Liver (tissue), 9 donors: ENCODE measurements around the gene PTPA. TPM values are rescaled to one million over a fixed set of nuclear protein-coding genes. Genes with fewer than 3 reads are reported as not detected.
"Not testable (repeated sequence)": the region's sequence is repeated elsewhere in the genome, so short reads cannot be mapped to it uniquely, and the experiment has no call there.

Experiments
- DNase-seq: peaks from one replicate; pipeline ENCODE4 v3.0.0-alpha.2; 2017; ENCODE audit warnings: low spot score
- H3K27ac ChIP-seq, 2 donors: one replicate each; pipeline ENCODE4 v1.7.0; 2013; ENCODE audit warnings: inconsistent platforms in 2 of 2, low read length in 2 of 2, control low read depth in 1 of 2, low read depth in 1 of 2, mild to moderate bottlenecking in 1 of 2
- H3K27me3 ChIP-seq, 4 donors: one replicate each; pipeline versions ENCODE4 v1.6.1 to v1.7.0; 2013; ENCODE audit warnings: low read length in 3 of 4, inconsistent platforms in 1 of 4, mild to moderate bottlenecking in 1 of 4, moderate library complexity in 1 of 4; ENCODE audit not compliant: control insufficient read depth in 4 of 4, insufficient read depth in 4 of 4
- H3K36me3 ChIP-seq, 4 donors: one replicate each; pipeline versions ENCODE4 v1.6.1 to v1.7.0; 2013; ENCODE audit warnings: low read length in 3 of 4, mild to moderate bottlenecking in 3 of 4, low read depth in 1 of 4, moderate library complexity in 1 of 4; ENCODE audit not compliant: control insufficient read depth in 4 of 4, insufficient read depth in 3 of 4
- H3K4me1 ChIP-seq, 4 donors: one replicate each; pipeline versions ENCODE4 v1.6.1 to v1.7.0; 2013; ENCODE audit warnings: low read length in 3 of 4, mild to moderate bottlenecking in 3 of 4, moderate library complexity in 1 of 4; ENCODE audit not compliant: control insufficient read depth in 4 of 4, insufficient read depth in 4 of 4
- H3K4me3 ChIP-seq, 3 donors: one replicate each; pipeline versions ENCODE4 v1.6.1 to v1.7.0; 2013; ENCODE audit warnings: low read length in 3 of 3, control low read depth in 1 of 3, low read depth in 1 of 3, mild to moderate bottlenecking in 1 of 3
- H3K9ac ChIP-seq, 2 donors: one replicate each; pipeline ENCODE4 v1.7.0; 2013; ENCODE audit warnings: low read length in 2 of 2, mild to moderate bottlenecking in 2 of 2, moderate library complexity in 2 of 2, control low read depth in 1 of 2, low read depth in 1 of 2
- H3K9me3 ChIP-seq, 4 donors: one replicate each; pipeline versions ENCODE4 v1.6.1 to v1.7.0; 2013; ENCODE audit warnings: low read length in 3 of 4; ENCODE audit not compliant: control insufficient read depth in 4 of 4
- EGR1 ChIP-seq, 2 donors: IDR thresholded peaks; 2 replicates each; pipeline ENCODE4 v1.6.1; 2016 to 2018; ENCODE audit warnings: antibody characterized with exemption in 2 of 2, low read depth in 2 of 2
- FOXA1 ChIP-seq: IDR thresholded peaks from 2 replicates; pipeline ENCODE4 v1.6.1; 2016; ENCODE audit warnings: antibody characterized with exemption
- FOXA2 ChIP-seq: IDR thresholded peaks from 2 replicates; pipeline ENCODE4 v1.6.1; 2016; ENCODE audit warnings: antibody characterized with exemption
- GABPA ChIP-seq, 2 donors: IDR thresholded peaks in 1 of 2; conservative IDR thresholded peaks in 1 of 2; 2 replicates each; pipeline ENCODE4 v1.6.1; 2016; ENCODE audit warnings: antibody characterized with exemption in 2 of 2, mild to moderate bottlenecking in 1 of 2, moderate library complexity in 1 of 2
- HNF4A ChIP-seq, 2 donors: conservative IDR thresholded peaks; 2 replicates each; pipeline ENCODE4 v1.6.1; 2016; ENCODE audit warnings: antibody characterized with exemption in 2 of 2, mild to moderate bottlenecking in 2 of 2
- HNF4G ChIP-seq: IDR thresholded peaks from 2 replicates; pipeline ENCODE4 v1.6.1; 2016; ENCODE audit warnings: antibody characterized with exemption
- JUND ChIP-seq, 2 donors: IDR thresholded peaks; 2 replicates each; pipeline ENCODE4 v1.6.1; 2016; ENCODE audit warnings: antibody characterized with exemption in 2 of 2
- NR2F2 ChIP-seq: IDR thresholded peaks from 2 replicates; pipeline ENCODE4 v1.6.1; 2016; ENCODE audit warnings: antibody characterized with exemption
- RAD21 ChIP-seq, 2 donors: IDR thresholded peaks; 2 replicates each; pipeline ENCODE4 v1.6.1; 2016; ENCODE audit warnings: antibody characterized with exemption in 2 of 2, mild to moderate bottlenecking in 2 of 2
- RXRA ChIP-seq, 2 donors: IDR thresholded peaks; 2 replicates each; pipeline ENCODE4 v1.6.1; 2017 to 2018; ENCODE audit warnings: antibody characterized with exemption in 2 of 2, mild to moderate bottlenecking in 1 of 2
- SP1 ChIP-seq: IDR thresholded peaks from 2 replicates; pipeline ENCODE4 v1.6.1; 2018; ENCODE audit warnings: antibody characterized with exemption, mild to moderate bottlenecking
- TAF1 ChIP-seq: conservative IDR thresholded peaks from 2 replicates; pipeline ENCODE4 v1.6.1; 2016; ENCODE audit warnings: antibody characterized with exemption, mild to moderate bottlenecking
- YY1 ChIP-seq: IDR thresholded peaks from 2 replicates; pipeline ENCODE4 v1.6.1; 2016; ENCODE audit warnings: antibody characterized with exemption, mild to moderate bottlenecking
- WGBS: extraction: QIAGEN DNeasy Blood & Tissue Kit; methylation state at CpG from one replicate; pipeline ENCODE4 v1.1.7; 2013; 5-methylcytosine and 5-hydroxymethylcytosine counted together
- polyA plus RNA-seq, 2 donors: library from polyadenylated mRNA; stranded (reverse) in 1 of 2; unstranded in 1 of 2; fragments of 200-250 nt in 1 of 2; fragments of >200 nt in 1 of 2; fragmentation: Nextera tagmentation in 1 of 2; extraction: Ambion mirVana in 1 of 2; gene quantifications; one replicate each; pipeline versions ENCODE4 v1.2.1 to v1.2.3, GENCODE V29; 2013 to 2015
- total RNA-seq, 2 donors: library from RNA; depleted of rRNA; stranded (reverse); fragments of >200 nt; gene quantifications; one replicate each; pipeline ENCODE4 v1.2.3, GENCODE V29; 2014
- TF ChIP-seq, protein P1 (sequence below): IDR thresholded peaks from 2 replicates; pipeline ENCODE4 v1.6.1; 2016; ENCODE audit warnings: antibody characterized with exemption
- TF ChIP-seq, protein P2 (sequence below): IDR thresholded peaks from 2 replicates; pipeline ENCODE4 v1.6.1; 2016; ENCODE audit warnings: antibody characterized with exemption
- TF ChIP-seq, protein P3 (sequence below): IDR thresholded peaks from 2 replicates; pipeline ENCODE4 v1.6.1; 2016; ENCODE audit warnings: antibody characterized with exemption
- TF ChIP-seq, protein P4 (sequence below): fragments of 150-350 bp; IDR thresholded peaks from 2 replicates; pipeline ENCODE4 v1.5.1; 2017; ENCODE audit warnings: improper control_type of control experiment, low read depth, low read length; ENCODE audit not compliant: missing input control
- donor health status: healthy.
- donor health status: healthy.
- donor health status: healthy.
- donor health status: healthy.
- donor health status: healthy.

PTPA gene
- total and polyA plus RNA-seq, 4 donors = 27.6 to 66.0 (median 38.4) TPM

DNA sequence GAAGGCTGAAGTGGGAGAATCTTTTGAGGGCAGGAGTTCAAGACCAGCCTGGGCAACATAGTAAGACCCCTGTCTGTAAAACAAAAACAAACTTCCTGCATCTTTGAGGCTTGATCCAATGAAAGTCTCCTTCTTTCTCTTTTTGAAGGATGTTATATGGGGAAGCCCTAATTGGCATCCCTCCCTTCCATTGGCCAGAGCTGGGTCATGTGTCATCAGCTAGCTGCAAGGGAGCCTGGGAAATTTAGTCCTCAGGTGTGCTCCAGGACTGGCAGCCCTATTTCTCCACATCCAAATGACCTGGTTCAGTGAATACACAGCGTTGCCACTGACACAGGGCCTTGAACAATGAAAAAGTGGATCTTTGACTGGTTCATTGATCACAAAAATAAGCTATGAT, 75.8 kb downstream of the PTPA start:
- H3K4me3 ChIP-seq = no peak overlapping the region
- TF ChIP-seq TAF1 (no peak), EGR1 (IDR thresholded peaks at IDR 0.05; ENCODE audit: low read depth in 2 of 2) (no peak), JUND (IDR thresholded peaks at IDR 0.05) (no peak), FOXA2 (no peak)
- TF ChIP-seq, protein P1, sequence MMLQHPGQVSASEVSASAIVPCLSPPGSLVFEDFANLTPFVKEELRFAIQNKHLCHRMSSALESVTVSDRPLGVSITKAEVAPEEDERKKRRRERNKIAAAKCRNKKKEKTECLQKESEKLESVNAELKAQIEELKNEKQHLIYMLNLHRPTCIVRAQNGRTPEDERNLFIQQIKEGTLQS = no peak
- TF ChIP-seq, protein P2, sequence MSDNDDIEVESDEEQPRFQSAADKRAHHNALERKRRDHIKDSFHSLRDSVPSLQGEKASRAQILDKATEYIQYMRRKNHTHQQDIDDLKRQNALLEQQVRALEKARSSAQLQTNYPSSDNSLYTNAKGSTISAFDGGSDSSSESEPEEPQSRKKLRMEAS = no peak
- no peaks in the 10 kb centered on the region for H3K36me3 ChIP-seq
- no peaks in the 10 kb centered on the region for H3K4me1 ChIP-seq
- no peak overlapping the region for H3K27ac ChIP-seq
- H3K9me3 ChIP-seq = peaks cover 0 to 2% (median 0%) of the 10 kb centered on the region in 4 donors
- no peak for DNase-seq
- H3K27me3 ChIP-seq = no peaks in the 10 kb centered on the region
- no peak overlapping the region for H3K9ac ChIP-seq
- 79% methylated on average over 1 of the region's 1 CpG for WGBS

DNA sequence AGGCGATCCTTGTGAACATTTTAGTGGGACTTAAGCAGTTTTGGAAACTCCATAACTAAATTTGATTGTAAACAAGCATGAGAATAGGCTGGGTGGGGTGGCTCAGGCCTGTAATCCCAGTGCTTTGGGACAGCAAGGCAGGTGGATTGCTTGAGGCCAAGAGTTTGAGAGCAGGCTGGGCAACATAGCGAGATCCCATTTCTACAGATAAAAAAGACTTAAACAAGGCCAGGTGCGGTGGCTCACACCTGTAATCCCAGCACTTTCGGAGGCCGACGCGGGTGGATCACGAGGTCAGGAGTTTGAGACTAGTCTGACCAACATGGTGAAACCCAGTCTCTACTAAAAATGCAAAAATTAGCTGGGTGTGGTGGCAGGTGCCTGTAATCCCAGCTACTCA, 78.8 kb downstream of the PTPA start:
- not testable (repeated sequence) for H3K9me3 ChIP-seq, DNase-seq, H3K4me1 ChIP-seq, H3K27me3 ChIP-seq, H3K27ac ChIP-seq, H3K36me3 ChIP-seq, H3K9ac ChIP-seq, H3K4me3 ChIP-seq
- 95% methylated on average over 8 of the region's 8 CpGs for WGBS

DNA sequence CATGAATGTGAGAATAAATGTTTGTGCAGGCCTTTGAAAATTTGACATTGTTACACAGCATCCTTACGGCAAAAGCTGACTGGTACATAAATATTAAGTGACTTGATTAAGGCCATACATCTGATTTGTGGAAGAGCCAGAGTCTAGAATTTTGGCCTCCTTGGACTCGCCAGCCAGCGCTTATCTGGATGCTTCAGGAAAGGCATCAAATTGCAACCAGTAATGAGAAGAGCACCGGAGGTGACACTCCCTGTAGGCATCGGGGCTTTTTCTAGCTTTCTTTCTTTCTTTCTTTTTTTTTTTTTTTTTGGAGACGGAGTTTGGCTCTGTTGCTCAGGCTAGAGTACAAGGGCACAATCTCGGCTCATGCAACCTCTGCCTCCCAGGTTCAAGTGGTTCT, 80.0 kb downstream of the PTPA start:
- H3K9me3 ChIP-seq = peaks cover 0 to 2% (median 0%) of the 10 kb centered on the region in 4 donors
- H3K27me3 ChIP-seq = no peaks in the 10 kb centered on the region
- TF ChIP-seq NR2F2 (no peak), RXRA (IDR thresholded peaks at IDR 0.05) (no peak), SP1 (no peak), RAD21 (IDR thresholded peaks at IDR 0.05) (no peak), YY1 (no peak), FOXA1 (no peak), EGR1 (IDR thresholded peaks at IDR 0.05; ENCODE audit: low read depth in 2 of 2) (no peak), JUND (IDR thresholded peaks at IDR 0.05) (no peak), HNF4G (no peak), GABPA (IDR thresholded peaks at IDR 0.05 in 1 of 2, conservative IDR thresholded peaks at IDR 0.05 in 1 of 2) (no peak), TAF1 (no peak), HNF4A (conservative IDR thresholded peaks at IDR 0.05) (no peak)
- TF ChIP-seq, protein P3, sequence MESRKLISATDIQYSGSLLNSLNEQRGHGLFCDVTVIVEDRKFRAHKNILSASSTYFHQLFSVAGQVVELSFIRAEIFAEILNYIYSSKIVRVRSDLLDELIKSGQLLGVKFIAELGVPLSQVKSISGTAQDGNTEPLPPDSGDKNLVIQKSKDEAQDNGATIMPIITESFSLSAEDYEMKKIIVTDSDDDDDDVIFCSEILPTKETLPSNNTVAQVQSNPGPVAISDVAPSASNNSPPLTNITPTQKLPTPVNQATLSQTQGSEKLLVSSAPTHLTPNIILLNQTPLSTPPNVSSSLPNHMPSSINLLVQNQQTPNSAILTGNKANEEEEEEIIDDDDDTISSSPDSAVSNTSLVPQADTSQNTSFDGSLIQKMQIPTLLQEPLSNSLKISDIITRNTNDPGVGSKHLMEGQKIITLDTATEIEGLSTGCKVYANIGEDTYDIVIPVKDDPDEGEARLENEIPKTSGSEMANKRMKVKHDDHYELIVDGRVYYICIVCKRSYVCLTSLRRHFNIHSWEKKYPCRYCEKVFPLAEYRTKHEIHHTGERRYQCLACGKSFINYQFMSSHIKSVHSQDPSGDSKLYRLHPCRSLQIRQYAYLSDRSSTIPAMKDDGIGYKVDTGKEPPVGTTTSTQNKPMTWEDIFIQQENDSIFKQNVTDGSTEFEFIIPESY = no peak
- TF ChIP-seq, protein P2 = no peak
- TF ChIP-seq, protein P4, sequence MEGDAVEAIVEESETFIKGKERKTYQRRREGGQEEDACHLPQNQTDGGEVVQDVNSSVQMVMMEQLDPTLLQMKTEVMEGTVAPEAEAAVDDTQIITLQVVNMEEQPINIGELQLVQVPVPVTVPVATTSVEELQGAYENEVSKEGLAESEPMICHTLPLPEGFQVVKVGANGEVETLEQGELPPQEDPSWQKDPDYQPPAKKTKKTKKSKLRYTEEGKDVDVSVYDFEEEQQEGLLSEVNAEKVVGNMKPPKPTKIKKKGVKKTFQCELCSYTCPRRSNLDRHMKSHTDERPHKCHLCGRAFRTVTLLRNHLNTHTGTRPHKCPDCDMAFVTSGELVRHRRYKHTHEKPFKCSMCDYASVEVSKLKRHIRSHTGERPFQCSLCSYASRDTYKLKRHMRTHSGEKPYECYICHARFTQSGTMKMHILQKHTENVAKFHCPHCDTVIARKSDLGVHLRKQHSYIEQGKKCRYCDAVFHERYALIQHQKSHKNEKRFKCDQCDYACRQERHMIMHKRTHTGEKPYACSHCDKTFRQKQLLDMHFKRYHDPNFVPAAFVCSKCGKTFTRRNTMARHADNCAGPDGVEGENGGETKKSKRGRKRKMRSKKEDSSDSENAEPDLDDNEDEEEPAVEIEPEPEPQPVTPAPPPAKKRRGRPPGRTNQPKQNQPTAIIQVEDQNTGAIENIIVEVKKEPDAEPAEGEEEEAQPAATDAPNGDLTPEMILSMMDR = no peak
- TF ChIP-seq, protein P1 = no peak
- H3K36me3 ChIP-seq = no peaks in the 10 kb centered on the region
- no peaks in the 10 kb centered on the region for H3K4me1 ChIP-seq
- DNase-seq = no peak
- WGBS = 90% methylated on average over 7 of the region's 7 CpGs
- H3K4me3 ChIP-seq = no peak overlapping the region
- no peak overlapping the region for H3K9ac ChIP-seq
- no peak overlapping the region for H3K27ac ChIP-seq
